Lower leg skin (tissue), 4 donors: Measurements from ENCODE around the gene FNDC3B. TPM values are rescaled to one million over a fixed set of nuclear protein-coding genes. Genes with fewer than 3 reads are reported as not detected.

Source experiments
- DNase-seq, 2 donors: peaks; one replicate each; pipeline ENCODE4 v3.0.0-alpha.2; 2019; ENCODE audit warnings: low spot score in 2 of 2
- H3K4me3 ChIP-seq: fragments of 200-600 bp; sonication (generic); 2 replicates; pipeline ENCODE4 v1.5.1; 2017; ENCODE audit warnings: mild to moderate bottlenecking, low read depth; ENCODE audit not compliant: poor library complexity, severe bottlenecking
- POLR2A ChIP-seq, 2 donors: fragments of 450-650 bp; IDR thresholded peaks; one replicate each; pipeline ENCODE4 v1.6.1; 2016 to 2017; ENCODE audit warnings: antibody characterized with exemption in 2 of 2, mild to moderate bottlenecking in 1 of 2, moderate library complexity in 1 of 2
- WGBS, 2 donors: methylation state at CpG; one replicate each; pipeline ENCODE4 v1.1.5; 2018; 5-methylcytosine and 5-hydroxymethylcytosine counted together
- intact Hi-C: fragments of 100-400 bp; cut with DNase I; formaldehyde crosslinking; loops from one replicate; pipeline ENCODE4 v1.15.0; 2023; ENCODE audit warnings: low total_unique reads
- total RNA-seq, 4 donors: library from RNA; depleted of rRNA; stranded (reverse); fragments of >200 nt; gene quantifications; one replicate each; pipeline ENCODE4 v1.1.0, GENCODE V29; 2016
- TF ChIP-seq, protein P1 (sequence below), 3 donors: fragments of 450-650 bp; IDR thresholded peaks; one replicate each; pipeline ENCODE4 v1.5.1; 2016; ENCODE audit warnings: antibody characterized with exemption in 3 of 3, mild to moderate bottlenecking in 3 of 3, moderate library complexity in 2 of 3

The FNDC3B gene
- total RNA-seq, 4 donors from 2014 or later, result 22.9 to 39.3 (median 23.2) TPM

DNA sequence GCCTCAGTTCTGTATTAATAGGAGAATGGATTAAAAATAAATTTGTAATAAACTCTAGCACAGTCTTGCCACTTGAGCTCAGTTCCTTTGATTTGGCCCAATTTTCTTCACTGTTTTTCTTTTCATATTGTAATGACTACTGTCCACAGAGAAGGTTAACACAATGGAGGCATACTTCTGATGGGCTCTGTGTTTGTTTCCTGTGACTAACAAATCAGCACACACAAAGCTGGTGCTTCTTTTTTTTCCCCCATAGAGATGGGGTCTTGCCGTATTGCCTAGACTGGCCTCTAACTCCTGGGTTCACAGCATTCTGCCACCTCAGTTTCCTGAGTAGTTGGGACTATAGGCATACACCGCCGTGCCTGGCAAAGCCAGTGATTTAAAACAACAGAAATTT, 226.7 kb downstream of the FNDC3B start:
- no peak for DNase-seq
- 93 to 98% methylated on average over 3 of the region's 3 CpGs for WGBS, 2 donors
- TF ChIP-seq POLR2A (IDR thresholded peaks at IDR 0.05), result no peak
- TF ChIP-seq, protein P1, sequence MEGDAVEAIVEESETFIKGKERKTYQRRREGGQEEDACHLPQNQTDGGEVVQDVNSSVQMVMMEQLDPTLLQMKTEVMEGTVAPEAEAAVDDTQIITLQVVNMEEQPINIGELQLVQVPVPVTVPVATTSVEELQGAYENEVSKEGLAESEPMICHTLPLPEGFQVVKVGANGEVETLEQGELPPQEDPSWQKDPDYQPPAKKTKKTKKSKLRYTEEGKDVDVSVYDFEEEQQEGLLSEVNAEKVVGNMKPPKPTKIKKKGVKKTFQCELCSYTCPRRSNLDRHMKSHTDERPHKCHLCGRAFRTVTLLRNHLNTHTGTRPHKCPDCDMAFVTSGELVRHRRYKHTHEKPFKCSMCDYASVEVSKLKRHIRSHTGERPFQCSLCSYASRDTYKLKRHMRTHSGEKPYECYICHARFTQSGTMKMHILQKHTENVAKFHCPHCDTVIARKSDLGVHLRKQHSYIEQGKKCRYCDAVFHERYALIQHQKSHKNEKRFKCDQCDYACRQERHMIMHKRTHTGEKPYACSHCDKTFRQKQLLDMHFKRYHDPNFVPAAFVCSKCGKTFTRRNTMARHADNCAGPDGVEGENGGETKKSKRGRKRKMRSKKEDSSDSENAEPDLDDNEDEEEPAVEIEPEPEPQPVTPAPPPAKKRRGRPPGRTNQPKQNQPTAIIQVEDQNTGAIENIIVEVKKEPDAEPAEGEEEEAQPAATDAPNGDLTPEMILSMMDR (IDR thresholded peaks at IDR 0.05), result no peak
- intact Hi-C loops, result no loop called here
- H3K4me3 ChIP-seq, result no peak overlapping the region

DNA sequence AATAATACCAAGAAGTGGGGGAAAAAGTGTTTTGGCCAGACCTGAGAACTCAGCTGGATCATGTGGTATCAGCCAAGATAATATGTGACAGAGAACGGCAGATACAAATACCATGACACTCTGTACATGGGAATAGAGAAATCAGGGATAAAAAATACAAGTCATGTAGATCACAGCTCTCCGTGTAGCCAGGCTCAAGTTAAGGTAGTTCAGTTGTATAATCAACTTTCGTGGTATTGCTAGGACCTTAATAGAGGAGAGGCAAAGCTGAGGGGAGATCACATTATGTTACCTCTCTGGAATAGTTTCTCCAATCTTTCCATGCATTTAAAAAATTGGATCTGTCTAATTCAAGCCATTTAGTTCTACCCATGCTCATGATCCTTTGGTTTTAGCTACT, 229.0 kb downstream of the FNDC3B start:
- WGBS, 2 donors, result 82 to 91% methylated on average over 3 of the region's 3 CpGs
- no peak for DNase-seq
- intact Hi-C loops, result no loop called here
- TF ChIP-seq POLR2A (IDR thresholded peaks at IDR 0.05), result no peak
- no peak overlapping the region for H3K4me3 ChIP-seq

DNA sequence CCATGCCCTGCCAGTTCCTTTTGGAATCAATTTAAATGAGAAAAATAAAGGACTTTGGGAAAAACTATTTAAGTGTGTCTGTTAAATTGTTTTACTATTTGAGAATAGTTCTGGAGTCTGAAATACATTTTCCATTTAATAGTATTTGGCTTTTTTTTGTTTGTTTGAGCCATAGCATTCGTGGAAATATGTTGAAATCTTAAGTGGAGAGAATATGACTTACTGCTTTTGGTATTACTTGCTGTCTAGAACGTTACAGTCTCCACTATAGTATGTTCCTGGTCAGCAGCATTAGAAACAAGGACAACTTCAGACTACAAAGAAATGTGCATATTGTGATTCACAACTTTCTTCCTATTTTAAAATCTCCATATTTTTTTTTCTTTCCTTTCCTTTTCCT, 229.5 kb downstream of the FNDC3B start:
- no peak for DNase-seq
- no peak overlapping the region for H3K4me3 ChIP-seq
- no peak for TF ChIP-seq POLR2A (IDR thresholded peaks at IDR 0.05)
- intact Hi-C loops, result no loop called here
- 65 to 73% methylated on average over 2 of the region's 2 CpGs for WGBS, 2 donors

DNA sequence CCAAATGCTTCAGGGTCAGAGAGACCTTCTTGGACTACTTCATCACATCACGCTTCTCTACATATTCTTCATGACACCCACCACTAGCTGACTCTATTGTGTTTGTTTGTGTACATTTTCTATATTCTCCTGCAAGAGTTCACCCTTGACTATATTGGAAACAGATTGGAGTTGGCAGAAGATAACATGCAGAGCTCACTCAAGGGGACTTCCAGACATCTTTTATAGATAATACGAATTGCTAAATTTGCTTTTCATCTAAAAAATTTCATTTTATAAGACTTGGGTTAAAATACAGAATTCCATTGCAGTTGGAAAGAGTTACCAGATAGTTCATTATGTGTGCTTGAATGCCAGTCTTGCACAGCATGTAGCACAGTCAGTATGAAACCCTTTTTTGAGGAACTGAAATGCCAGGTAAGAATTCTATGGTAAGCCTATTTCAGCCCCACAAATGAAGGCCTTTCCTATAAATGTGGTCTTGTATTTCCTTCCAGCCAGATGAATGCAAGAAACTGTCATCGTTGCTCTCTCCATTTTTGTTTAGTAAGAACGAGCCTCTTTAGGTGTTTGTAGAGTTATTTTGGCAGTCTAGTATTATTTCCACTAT, 231.3 kb downstream of the FNDC3B start:
- TF ChIP-seq, protein P1 (IDR thresholded peaks at IDR 0.05), result no peak
- TF ChIP-seq POLR2A (IDR thresholded peaks at IDR 0.05), result no peak
- WGBS, 2 donors, result 78 to 79% methylated on average over 4 of the region's 4 CpGs
- H3K4me3 ChIP-seq, result no peak overlapping the region
- DNase-seq, result no peak
- intact Hi-C loops, result no loop called here

DNA sequence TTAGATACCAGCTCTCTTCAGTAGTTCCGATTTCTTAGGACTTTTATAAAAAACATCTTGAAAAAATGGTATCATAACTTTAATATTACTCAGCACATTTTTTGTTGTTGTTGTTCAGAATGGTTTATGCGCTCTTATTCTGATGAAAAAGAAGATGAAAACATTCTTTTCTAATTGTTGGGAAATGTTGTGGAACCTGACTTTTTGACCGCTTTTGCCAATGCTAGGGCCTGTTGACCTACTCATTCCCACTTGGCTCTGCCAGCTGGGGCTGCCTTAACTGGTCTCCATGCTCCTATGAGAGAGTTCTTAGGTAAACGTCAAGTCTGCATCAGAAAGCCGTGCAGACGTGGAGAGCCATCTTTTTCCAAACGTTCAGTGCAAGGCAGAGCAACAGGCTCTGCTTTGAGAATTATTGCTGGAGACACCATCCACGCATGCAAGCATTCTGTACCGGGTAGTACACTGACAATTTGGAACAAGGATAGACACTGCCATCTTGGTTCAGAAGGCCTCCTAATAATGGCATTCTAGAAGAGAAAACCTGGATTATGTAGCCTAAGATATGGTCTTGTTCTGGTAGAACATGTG, 232.1 kb downstream of the FNDC3B start:
- no peak for DNase-seq
- no peak for TF ChIP-seq POLR2A (IDR thresholded peaks at IDR 0.05)
- TF ChIP-seq, protein P1 (IDR thresholded peaks at IDR 0.05), result no peak
- WGBS, 2 donors, result 76 to 86% methylated on average over 9 of the region's 9 CpGs
- H3K4me3 ChIP-seq, result no peak overlapping the region
- intact Hi-C loops, result no loop called here

DNA sequence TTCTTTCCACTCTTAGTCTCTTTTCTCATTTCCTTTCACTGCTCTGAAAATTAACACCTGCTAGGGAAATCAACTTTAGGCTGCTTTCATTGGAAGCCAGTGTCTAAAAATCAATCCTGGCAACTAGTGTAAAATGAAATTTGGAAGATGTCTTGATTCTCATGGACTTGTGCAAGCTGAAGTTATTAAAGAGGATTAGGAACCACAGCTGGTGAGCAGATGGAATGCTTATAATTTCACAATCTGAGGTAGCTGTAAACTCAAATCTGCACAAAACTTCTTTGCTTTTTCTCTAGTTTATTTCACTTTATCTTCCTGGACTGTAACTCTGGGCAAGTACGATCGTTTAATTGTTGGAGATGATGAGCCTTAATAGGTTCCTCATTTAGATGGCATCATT, 233.3 kb downstream of the FNDC3B start:
- intact Hi-C loops, result no loop called here
- no peak for DNase-seq
- no peak for TF ChIP-seq POLR2A (IDR thresholded peaks at IDR 0.05)
- TF ChIP-seq, protein P1 (IDR thresholded peaks at IDR 0.05), result no peak
- WGBS, 2 donors, result 73 to 75% methylated on average over 2 of the region's 2 CpGs
- no peak overlapping the region for H3K4me3 ChIP-seq

DNA sequence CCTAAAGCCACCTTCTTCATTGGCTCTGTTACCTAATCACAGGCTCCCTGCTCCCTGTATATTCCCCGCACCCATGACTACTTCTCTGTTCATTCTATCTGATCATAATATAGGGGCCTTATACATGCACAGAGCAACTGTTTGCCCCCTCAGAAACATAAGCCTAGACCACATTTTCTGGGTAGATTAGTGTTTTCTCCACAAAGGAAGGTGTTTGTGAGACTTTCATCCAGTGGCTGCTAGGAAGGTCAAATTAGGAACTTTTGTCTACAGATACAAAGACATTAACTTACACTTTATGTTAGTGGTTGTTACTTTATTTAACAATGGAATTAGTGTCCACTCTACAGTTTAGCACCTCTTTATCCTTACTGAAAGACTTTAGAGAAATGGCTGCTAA, 234.0 kb downstream of the FNDC3B start:
- TF ChIP-seq, protein P1 (IDR thresholded peaks at IDR 0.05), result no peak
- TF ChIP-seq POLR2A (IDR thresholded peaks at IDR 0.05), result no peak
- intact Hi-C loops, result no loop called here
- 100% methylated on average over 1 of the region's 1 CpG for WGBS, 2 donors

More for the DNA sequence above, 234.0 kb downstream of the FNDC3B start:
- DNase-seq, result no peak
- H3K4me3 ChIP-seq, result no peak overlapping the region
